HepG2 (cell line): ENCODE results near the gene AMBRA1. TPM values are rescaled to one million over a fixed set of nuclear protein-coding genes. Genes with fewer than 3 reads are reported as not detected.

Experiments
- AGO2 ChIP-seq: fragments of 200-400 bp; formaldehyde crosslinking; optimal IDR thresholded peaks from 2 replicates; pipeline ENCODE3; 2017; ENCODE audit warnings: mild to moderate bottlenecking, low read depth, low read length, moderate library complexity
- AKAP8 ChIP-seq: sonication (generic); formaldehyde crosslinking; IDR thresholded peaks from 2 replicates; pipeline ENCODE4 v1.5.1; 2020; ENCODE audit warnings: mild to moderate bottlenecking, missing genetic modification reagents
- CEBPG ChIP-seq: IDR thresholded peaks from 2 replicates; pipeline ENCODE4 v1.6.1; 2016
- GABPA ChIP-seq, 2 experiments: IDR thresholded peaks; 2 replicates each; pipeline ENCODE4 v1.6.1; 2011 to 2016; ENCODE audit warnings: low read depth in 2 of 2, low read length in 1 of 2, missing biosample characterization in 1 of 2, missing genetic modification characterization in 1 of 2
- GATAD2A ChIP-seq: IDR thresholded peaks from 2 replicates; pipeline ENCODE4 v1.6.1; 2016
- KLF12 ChIP-seq: sonication (generic); formaldehyde crosslinking; IDR thresholded peaks from 2 replicates; pipeline ENCODE4 v1.4.0; 2020; ENCODE audit warnings: missing genetic modification reagents, borderline replicate concordance
- MAFF ChIP-seq: IDR thresholded peaks from 2 replicates; pipeline ENCODE4 v1.6.1; 2011; ENCODE audit warnings: low read depth, low read length, improper control_type of control experiment
- RARA ChIP-seq: IDR thresholded peaks from 2 replicates; pipeline ENCODE4 v1.6.1; 2016; ENCODE audit warnings: missing genetic modification reagents, missing compliant biosample characterization
- REXO4 ChIP-seq: sonication (generic); formaldehyde crosslinking; IDR thresholded peaks from 2 replicates; pipeline ENCODE4 v1.8.0; 2022; ENCODE audit warnings: missing genetic modification reagents, mild to moderate bottlenecking, borderline replicate concordance
- SP140L ChIP-seq: sonication (generic); formaldehyde crosslinking; IDR thresholded peaks from 2 replicates; pipeline ENCODE4 v1.4.0; 2020; ENCODE audit warnings: missing genetic modification reagents, borderline replicate concordance
- SRSF4 ChIP-seq: fragments of 200-400 bp; formaldehyde crosslinking; IDR thresholded peaks from one replicate; pipeline ENCODE4 v1.6.1; 2018; ENCODE audit warnings: mild to moderate bottlenecking, low read depth, low read length, moderate library complexity; ENCODE audit not compliant: poor library complexity, severe bottlenecking
- THRA ChIP-seq: sonication (generic); formaldehyde crosslinking; IDR thresholded peaks from 2 replicates; pipeline ENCODE4 v1.4.0; 2020; ENCODE audit warnings: missing genetic modification reagents, borderline replicate concordance
- ZBTB14 ChIP-seq: sonication (generic); formaldehyde crosslinking; IDR thresholded peaks from 2 replicates; pipeline ENCODE4 v1.4.0; 2020; ENCODE audit warnings: missing genetic modification reagents
- ZFP36L1 ChIP-seq: sonication (generic); formaldehyde crosslinking; IDR thresholded peaks from 2 replicates; pipeline ENCODE4 v1.8.0; 2022; ENCODE audit warnings: mild to moderate bottlenecking, missing genetic modification reagents, moderate library complexity
- ZFY ChIP-seq: sonication (generic); formaldehyde crosslinking; IDR thresholded peaks from 2 replicates; pipeline ENCODE4 v1.4.0; 2020; ENCODE audit warnings: missing genetic modification reagents
- ZNF281 ChIP-seq: sonication (generic); formaldehyde crosslinking; IDR thresholded peaks from 2 replicates; pipeline ENCODE4 v1.4.0; 2020; ENCODE audit warnings: missing genetic modification reagents, borderline replicate concordance
- ZNF629 ChIP-seq: sonication (generic); formaldehyde crosslinking; conservative IDR thresholded peaks from 2 replicates; pipeline ENCODE4 v1.5.0; 2020; ENCODE audit warnings: missing genetic modification reagents
- ZNF768 ChIP-seq: sonication (generic); formaldehyde crosslinking; IDR thresholded peaks from 2 replicates; pipeline ENCODE4 v1.4.0; 2020; ENCODE audit warnings: missing genetic modification reagents
- ZNF790 ChIP-seq: sonication (generic); formaldehyde crosslinking; IDR thresholded peaks from 2 replicates; pipeline ENCODE4 v1.8.0; 2022; ENCODE audit warnings: missing genetic modification reagents, mild to moderate bottlenecking, borderline replicate concordance
- ZNF878 ChIP-seq: sonication (generic); formaldehyde crosslinking; IDR thresholded peaks from 2 replicates; pipeline ENCODE4 v1.8.1; 2023; ENCODE audit warnings: mild to moderate bottlenecking, missing genetic modification reagents, moderate library complexity
- ZZZ3 ChIP-seq: sonication (generic); formaldehyde crosslinking; IDR thresholded peaks from 2 replicates; pipeline ENCODE4 v1.4.0; 2020; ENCODE audit warnings: missing genetic modification reagents, mild to moderate bottlenecking, borderline replicate concordance
- polyA plus RNA-seq, 8 experiments: library from polyadenylated mRNA; depleted of rRNA in 3 of 8; stranded (reverse) in 7 of 8; unstranded in 1 of 8; fragments of >200 nt; fragmentation: Illumina TruSeq in 4 of 8; extraction: Trizol in 4 of 8; gene quantifications; 2 replicates each; pipeline versions ENCODE4 v1.2.1 to v1.2.3, GENCODE V29; 2011 to 2016; ENCODE audit warnings: low read depth in 4 of 8, missing spikeins in 1 of 8, mixed read lengths in 1 of 8; ENCODE audit not compliant: insufficient read depth in 1 of 8
- total RNA-seq, 5 experiments: library from RNA; depleted of rRNA; stranded (reverse); fragments of >200 nt; fragmentation: Illumina TruSeq; extraction: Trizol; gene quantifications; 2 replicates each; pipeline ENCODE4 v1.2.3, GENCODE V29; 2016; ENCODE audit warnings: low read depth in 1 of 5
- TF ChIP-seq, protein P1 (sequence below): sonication (generic); formaldehyde crosslinking; IDR thresholded peaks from 2 replicates; pipeline ENCODE4 v1.4.0; 2020; ENCODE audit warnings: mild to moderate bottlenecking, missing genetic modification reagents
- TF ChIP-seq, protein P2 (sequence below): IDR thresholded peaks from 2 replicates; pipeline ENCODE4 v1.6.1; 2016; ENCODE audit warnings: missing compliant biosample characterization, missing genetic modification reagents, borderline replicate concordance

Gene AMBRA1
- total and polyA plus RNA-seq, 2 of the 13 experiments (the other 11 are each of a cell fraction or from before 2014, with no cell fraction given): 15.7 to 26.0 TPM

GRCh38 chr11:46519351-46519750 lies 74.5 kb downstream of the AMBRA1 start (continued):
- TF ChIP-seq ZFP36L1 (CRISPR knock-in tag) (no peak), SRSF4 (no peak), GATAD2A (CRISPR knock-in tag) (peak; percentile 73), KLF12 (CRISPR knock-in tag) (no peak), AKAP8 (no peak), RARA (CRISPR knock-in tag) (peak; percentile 31; the same call in 1 of the 2 replicates), CEBPG (CRISPR knock-in tag) (no peak), ZNF629 (CRISPR knock-in tag) (no peak), GABPA (IDR thresholded peaks at IDR 0.05; ENCODE audit: low read depth, low read length) (no peak), GABPA (CRISPR knock-in tag; IDR thresholded peaks at IDR 0.05; ENCODE audit: low read depth) (no peak), ZZZ3 (CRISPR knock-in tag) (no peak), ZNF790 (CRISPR knock-in tag) (no peak), ZNF878 (CRISPR knock-in tag) (no peak), THRA (CRISPR knock-in tag) (no peak), ZBTB14 (CRISPR knock-in tag) (no peak), REXO4 (CRISPR knock-in tag) (no peak), SP140L (CRISPR knock-in tag) (no peak), ZNF768 (CRISPR knock-in tag) (no peak), ZNF281 (CRISPR knock-in tag) (no peak), MAFF (no peak), AGO2 (no peak), ZFY (no peak)
- TF ChIP-seq, protein P1, sequence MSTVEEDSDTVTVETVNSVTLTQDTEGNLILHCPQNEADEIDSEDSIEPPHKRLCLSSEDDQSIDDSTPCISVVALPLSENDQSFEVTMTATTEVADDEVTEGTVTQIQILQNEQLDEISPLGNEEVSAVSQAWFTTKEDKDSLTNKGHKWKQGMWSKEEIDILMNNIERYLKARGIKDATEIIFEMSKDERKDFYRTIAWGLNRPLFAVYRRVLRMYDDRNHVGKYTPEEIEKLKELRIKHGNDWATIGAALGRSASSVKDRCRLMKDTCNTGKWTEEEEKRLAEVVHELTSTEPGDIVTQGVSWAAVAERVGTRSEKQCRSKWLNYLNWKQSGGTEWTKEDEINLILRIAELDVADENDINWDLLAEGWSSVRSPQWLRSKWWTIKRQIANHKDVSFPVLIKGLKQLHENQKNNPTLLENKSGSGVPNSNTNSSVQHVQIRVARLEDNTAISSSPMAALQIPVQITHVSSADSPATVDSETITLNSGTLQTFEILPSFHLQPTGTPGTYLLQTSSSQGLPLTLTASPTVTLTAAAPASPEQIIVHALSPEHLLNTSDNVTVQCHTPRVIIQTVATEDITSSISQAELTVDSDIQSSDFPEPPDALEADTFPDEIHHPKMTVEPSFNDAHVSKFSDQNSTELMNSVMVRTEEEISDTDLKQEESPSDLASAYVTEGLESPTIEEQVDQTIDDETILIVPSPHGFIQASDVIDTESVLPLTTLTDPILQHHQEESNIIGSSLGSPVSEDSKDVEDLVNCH (CRISPR knock-in tag): no peak
- TF ChIP-seq, protein P2, sequence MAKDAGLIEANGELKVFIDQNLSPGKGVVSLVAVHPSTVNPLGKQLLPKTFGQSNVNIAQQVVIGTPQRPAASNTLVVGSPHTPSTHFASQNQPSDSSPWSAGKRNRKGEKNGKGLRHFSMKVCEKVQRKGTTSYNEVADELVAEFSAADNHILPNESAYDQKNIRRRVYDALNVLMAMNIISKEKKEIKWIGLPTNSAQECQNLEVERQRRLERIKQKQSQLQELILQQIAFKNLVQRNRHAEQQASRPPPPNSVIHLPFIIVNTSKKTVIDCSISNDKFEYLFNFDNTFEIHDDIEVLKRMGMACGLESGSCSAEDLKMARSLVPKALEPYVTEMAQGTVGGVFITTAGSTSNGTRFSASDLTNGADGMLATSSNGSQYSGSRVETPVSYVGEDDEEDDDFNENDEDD: no peak
